Measurements from ENCODE around the gene AGAP1. TPM values are rescaled to one million over a fixed set of nuclear protein-coding genes. Genes with fewer than 3 reads are reported as not detected.

The AGAP1 gene
- total RNA-seq, 3 donors from 2014 or later: 1.9 to 2.6 (median 2.1) TPM

- Mint-ChIP-seq H3K9me3 (no peaks in the 10 kb centered on the region), H3K4me1 (ENCODE audit: low read depth) (peaks cover 12% of the 10 kb centered on the region), H3K4me3 (no peak overlapping the region), H3K36me3 (ENCODE audit: insufficient read depth) (no peaks in the 10 kb centered on the region), H3K27me3 (ENCODE audit: low read depth) (peaks cover 39% of the 10 kb centered on the region)
- ATAC-seq (no peak), DNase-seq (no peak)
These were observed 178.9 kb downstream of the AGAP1 start for GRCh38 chr2:235672720-235673119.

- no peak for DNase-seq
- ATAC-seq: no peak
- Mint-ChIP-seq H3K4me1 (ENCODE audit: low read depth) (peaks cover 8% of the 10 kb centered on the region), H3K9me3 (no peaks in the 10 kb centered on the region), H3K27me3 (ENCODE audit: low read depth) (peaks cover 28% of the 10 kb centered on the region), H3K4me3 (no peak overlapping the region), H3K36me3 (ENCODE audit: insufficient read depth) (no peaks in the 10 kb centered on the region)
These were observed 180.3 kb downstream of the AGAP1 start for GRCh38 chr2:235674146-235674545.

GRCh38 chr2:235674812-235675211 is 181.0 kb downstream of the AGAP1 start:
- H3K36me3 Mint-ChIP-seq (ENCODE audit: insufficient read depth): no peaks in the 10 kb centered on the region
- ATAC-seq (no peak), DNase-seq (no peak)
- H3K9me3 Mint-ChIP-seq: no peaks in the 10 kb centered on the region
- H3K4me1 Mint-ChIP-seq (ENCODE audit: low read depth): peaks cover 8% of the 10 kb centered on the region
- H3K27me3 Mint-ChIP-seq (ENCODE audit: low read depth): peaks cover 28% of the 10 kb centered on the region
- H3K4me3 Mint-ChIP-seq: no peak overlapping the region

GRCh38 chr2:235675678-235676535 is 182.1 kb downstream of the AGAP1 start:
- Mint-ChIP-seq H3K4me1 (ENCODE audit: low read depth) (peaks cover 8% of the 10 kb centered on the region), H3K9me3 (no peaks in the 10 kb centered on the region), H3K36me3 (ENCODE audit: insufficient read depth) (no peaks in the 10 kb centered on the region), H3K4me3 (no peak overlapping the region), H3K27me3 (ENCODE audit: low read depth) (peaks cover 30% of the 10 kb centered on the region)
- ATAC-seq (no peak), DNase-seq (no peak)

GRCh38 chr2:235676536-235676799 is 182.6 kb downstream of the AGAP1 start:
- Mint-ChIP-seq H3K9me3 (no peaks in the 10 kb centered on the region), H3K36me3 (ENCODE audit: insufficient read depth) (no peaks in the 10 kb centered on the region), H3K4me3 (no peak overlapping the region), H3K27me3 (ENCODE audit: low read depth) (peaks cover 28% of the 10 kb centered on the region), H3K4me1 (ENCODE audit: low read depth) (peaks cover 6% of the 10 kb centered on the region)
- ATAC-seq (no peak), DNase-seq (no peak)

- ATAC-seq: no peak
- Mint-ChIP-seq H3K36me3 (ENCODE audit: insufficient read depth) (no peaks in the 10 kb centered on the region), H3K27me3 (ENCODE audit: low read depth) (peaks cover 20% of the 10 kb centered on the region)
These were observed 183.5 kb downstream of the AGAP1 start for GRCh38 chr2:235677276-235677788.

GRCh38 chr2:235677937-235678336 is 184.1 kb downstream of the AGAP1 start:
- Mint-ChIP-seq H3K4me3 (no peak overlapping the region), H3K4me1 (ENCODE audit: low read depth) (no peaks in the 10 kb centered on the region), H3K9me3 (no peaks in the 10 kb centered on the region), H3K36me3 (ENCODE audit: insufficient read depth) (no peaks in the 10 kb centered on the region), H3K27me3 (ENCODE audit: low read depth) (peaks cover 14% of the 10 kb centered on the region)
- DNase-seq (no peak), ATAC-seq (no peak)

More at GRCh38 chr2:235677276-235677788, 183.5 kb downstream of the AGAP1 start:
- no peak overlapping the region for H3K4me3 Mint-ChIP-seq
- DNase-seq: no peak
- no peaks in the 10 kb centered on the region for H3K4me1 Mint-ChIP-seq (ENCODE audit: low read depth)
- H3K9me3 Mint-ChIP-seq: no peaks in the 10 kb centered on the region

GRCh38 chr2:235678712-235679111 is 184.9 kb downstream of the AGAP1 start:
- no peaks in the 10 kb centered on the region for H3K4me1 Mint-ChIP-seq (ENCODE audit: low read depth)
- peaks cover 11% of the 10 kb centered on the region for H3K27me3 Mint-ChIP-seq (ENCODE audit: low read depth)
- H3K36me3 Mint-ChIP-seq (ENCODE audit: insufficient read depth): no peaks in the 10 kb centered on the region
- ATAC-seq (no peak), DNase-seq (no peak)
- H3K9me3 Mint-ChIP-seq: no peaks in the 10 kb centered on the region
- H3K4me3 Mint-ChIP-seq: no peak overlapping the region

DNA sequence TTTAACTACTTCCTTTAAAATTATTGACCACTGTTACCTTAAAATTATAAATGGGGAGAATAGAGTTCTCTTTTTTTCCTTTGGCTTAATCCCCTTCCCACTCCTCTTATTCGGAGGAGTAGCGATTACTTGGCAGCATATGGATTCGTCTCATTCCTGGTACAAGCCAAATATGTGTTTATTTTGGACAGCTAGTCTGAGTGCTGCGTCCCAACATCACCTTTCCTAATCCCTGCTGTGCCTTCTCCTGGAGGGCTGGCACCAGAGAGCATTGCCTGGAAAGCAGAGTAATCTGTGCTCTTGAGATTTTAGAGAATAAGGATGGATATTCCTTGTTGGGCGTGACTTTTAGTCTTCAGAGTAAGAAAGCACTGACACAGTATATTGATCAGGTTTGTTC is 185.6 kb downstream of the AGAP1 start:
- no peak overlapping the region for H3K4me3 Mint-ChIP-seq
- ATAC-seq (no peak), DNase-seq (no peak)
- H3K4me1 Mint-ChIP-seq (ENCODE audit: low read depth): no peaks in the 10 kb centered on the region
- H3K36me3 Mint-ChIP-seq (ENCODE audit: insufficient read depth): no peaks in the 10 kb centered on the region
- no peaks in the 10 kb centered on the region for H3K9me3 Mint-ChIP-seq
- H3K27me3 Mint-ChIP-seq (ENCODE audit: low read depth): peaks cover 14% of the 10 kb centered on the region

- Mint-ChIP-seq H3K4me1 (ENCODE audit: low read depth) (peaks cover 11% of the 10 kb centered on the region), H3K27me3 (ENCODE audit: low read depth) (peaks cover 3% of the 10 kb centered on the region), H3K4me3 (peak overlapping the region; percentile 19), H3K9me3 (no peaks in the 10 kb centered on the region), H3K36me3 (ENCODE audit: insufficient read depth) (no peaks in the 10 kb centered on the region)
- ATAC-seq: no peak
- DNase-seq: no peak
These were observed 191.3 kb downstream of the AGAP1 start for GRCh38 chr2:235685024-235685721.

- no peak overlapping the region for H3K4me3 Mint-ChIP-seq
- peaks cover 11% of the 10 kb centered on the region for H3K4me1 Mint-ChIP-seq (ENCODE audit: low read depth)
- H3K27me3 Mint-ChIP-seq (ENCODE audit: low read depth): peaks cover 4% of the 10 kb centered on the region
- H3K9me3 Mint-ChIP-seq: no peaks in the 10 kb centered on the region
- DNase-seq (no peak), ATAC-seq (no peak)
- H3K36me3 Mint-ChIP-seq (ENCODE audit: insufficient read depth): no peaks in the 10 kb centered on the region
These were observed 194.9 kb downstream of the AGAP1 start for GRCh38 chr2:235688511-235689426.

DNA sequence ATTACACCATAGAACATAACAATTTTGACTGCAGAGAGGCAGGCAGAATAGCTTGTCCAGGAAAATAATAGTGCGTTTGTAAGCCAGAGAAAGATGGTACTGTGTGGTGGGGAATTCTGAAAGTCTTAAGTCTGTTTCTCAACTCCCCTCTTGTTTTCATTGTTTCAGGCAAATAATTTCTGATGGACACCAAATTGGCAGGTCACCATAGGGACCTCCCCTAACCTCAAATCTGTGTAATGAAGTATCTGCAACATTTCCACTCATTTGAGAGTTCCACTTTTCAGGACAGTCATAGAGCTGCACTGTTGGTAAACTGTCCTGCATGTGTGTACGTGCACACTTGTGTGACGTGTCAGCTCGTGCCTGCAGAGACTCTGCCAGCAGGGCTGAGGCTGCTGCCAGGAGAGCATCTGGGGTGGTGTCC is 195.6 kb downstream of the AGAP1 start:
- H3K36me3 Mint-ChIP-seq (ENCODE audit: insufficient read depth): no peaks in the 10 kb centered on the region
- no peak overlapping the region for H3K4me3 Mint-ChIP-seq
- ATAC-seq (no peak), DNase-seq (no peak)
- H3K9me3 Mint-ChIP-seq: no peaks in the 10 kb centered on the region
- H3K4me1 Mint-ChIP-seq (ENCODE audit: low read depth): peaks cover 11% of the 10 kb centered on the region
- peaks cover 1% of the 10 kb centered on the region for H3K27me3 Mint-ChIP-seq (ENCODE audit: low read depth)

- H3K4me1 Mint-ChIP-seq (ENCODE audit: low read depth): peaks cover 7% of the 10 kb centered on the region
- DNase-seq: no peak
- H3K36me3 Mint-ChIP-seq (ENCODE audit: insufficient read depth): no peaks in the 10 kb centered on the region
- ATAC-seq: no peak
- H3K4me3 Mint-ChIP-seq: no peak overlapping the region
- no peaks in the 10 kb centered on the region for H3K9me3 Mint-ChIP-seq
- peaks cover 1% of the 10 kb centered on the region for H3K27me3 Mint-ChIP-seq (ENCODE audit: low read depth)
These were observed 196.4 kb downstream of the AGAP1 start for GRCh38 chr2:235690082-235690808.
